Stimulated activated naive CD8-positive, alpha-beta T cell treated with anti-CD3 and anti-CD28 coated beads, Interleukin-15, Interleukin-2, amounts not matched to agents 100 ng/mL and 50 ng/mL, for 24 hours (primary cell): Measurements from ENCODE around the gene OR2AT4.

ENCODE experiments used
- H3K27ac Mint-ChIP-seq: one replicate; pipeline ENCODE4 v1.8.0; 2021; ENCODE audit warnings: mild to moderate bottlenecking, mixed read lengths
- H3K27me3 Mint-ChIP-seq: one replicate; pipeline ENCODE4 v1.8.0; 2021; ENCODE audit warnings: mixed read lengths
- H3K36me3 Mint-ChIP-seq: one replicate; pipeline ENCODE4 v1.8.0; 2021; ENCODE audit warnings: low read depth, mixed read lengths
- H3K4me1 Mint-ChIP-seq: one replicate; pipeline ENCODE4 v1.8.0; 2021; ENCODE audit warnings: low read depth, mixed read lengths
- H3K4me3 Mint-ChIP-seq: one replicate; pipeline ENCODE4 v1.8.0; 2021; ENCODE audit warnings: mild to moderate bottlenecking, mixed read lengths
- H3K9me3 Mint-ChIP-seq: one replicate; pipeline ENCODE4 v1.8.0; 2021; ENCODE audit warnings: mixed read lengths

The OR2AT4 gene

DNA sequence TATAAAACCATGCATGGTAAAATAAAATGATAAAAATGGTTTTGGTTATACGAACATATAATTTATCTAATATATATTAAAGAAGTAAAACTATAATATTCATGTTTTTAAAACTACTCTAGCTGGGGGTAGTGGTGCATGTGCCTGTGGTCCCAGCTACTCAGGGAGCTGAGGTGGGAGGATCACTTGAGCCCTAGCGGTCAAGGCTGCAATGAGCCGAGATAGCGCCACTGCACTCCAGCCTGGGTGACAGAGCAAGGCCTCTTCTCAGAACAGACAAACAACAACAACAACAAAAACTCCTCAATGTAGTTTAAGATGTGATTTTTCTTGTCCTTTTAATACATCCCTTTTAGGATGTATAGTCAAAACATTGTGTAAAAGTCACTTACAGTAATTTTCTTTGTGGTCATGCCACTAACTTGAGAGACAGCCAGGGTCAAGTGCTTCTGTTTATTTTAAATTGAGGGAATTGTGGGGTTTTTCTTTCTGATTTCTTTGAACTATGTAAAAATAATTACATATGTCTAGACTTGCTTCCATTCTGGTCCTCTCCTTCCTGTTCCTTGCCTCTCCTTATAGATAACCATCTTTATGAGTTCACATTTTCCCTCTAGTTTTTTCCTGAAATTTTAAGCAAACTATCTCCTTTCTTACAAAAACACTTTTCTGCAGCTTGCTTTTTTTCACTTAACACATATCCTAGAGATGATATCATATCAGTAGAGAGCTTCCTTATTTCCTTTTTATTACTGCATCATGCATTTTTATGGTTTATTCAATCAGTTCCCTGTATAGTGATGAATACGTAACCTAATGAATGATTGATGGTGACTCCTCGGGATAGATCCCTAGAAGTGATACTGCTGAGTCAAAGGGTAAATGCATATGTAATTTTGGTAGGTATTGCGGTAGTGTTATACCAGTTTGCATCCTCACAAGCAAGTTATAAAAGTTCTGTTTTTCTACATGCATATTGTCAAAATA is 9.1 kb downstream of the OR2AT4 start:
- no peak overlapping the region for H3K4me3 Mint-ChIP-seq
- H3K9me3 Mint-ChIP-seq: peaks cover 3% of the 10 kb centered on the region

DNA sequence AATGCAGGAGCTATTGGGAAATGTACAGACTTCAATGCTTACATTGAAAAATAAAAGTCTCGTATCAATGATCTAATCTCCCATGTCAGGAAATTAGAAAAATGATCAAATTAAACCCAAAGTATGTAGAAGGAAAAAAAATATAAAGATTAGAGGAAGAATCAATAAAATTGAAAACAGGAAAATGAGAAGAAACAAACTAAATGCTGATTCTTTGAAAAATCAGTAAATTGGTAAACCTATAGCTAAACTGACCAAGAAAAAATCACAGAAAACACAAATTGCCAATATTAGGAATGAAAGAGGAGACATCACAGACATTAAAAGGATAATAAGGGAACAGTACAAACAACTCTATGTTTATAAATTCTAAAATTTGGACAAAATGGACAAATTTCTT is 11.8 kb downstream of the OR2AT4 start:
- H3K9me3 Mint-ChIP-seq: peaks cover 3% of the 10 kb centered on the region
- H3K36me3 Mint-ChIP-seq: no peaks in the 10 kb centered on the region
- H3K4me1 Mint-ChIP-seq: no peaks in the 10 kb centered on the region
- H3K27ac Mint-ChIP-seq: no peak overlapping the region
- H3K27me3 Mint-ChIP-seq: peaks cover 51% of the 10 kb centered on the region
- no peak overlapping the region for H3K4me3 Mint-ChIP-seq

More for the DNA sequence above, 9.1 kb downstream of the OR2AT4 start:
- no peak overlapping the region for H3K27ac Mint-ChIP-seq
- H3K36me3 Mint-ChIP-seq: no peaks in the 10 kb centered on the region
- H3K27me3 Mint-ChIP-seq: peaks cover 46% of the 10 kb centered on the region
- H3K4me1 Mint-ChIP-seq: no peaks in the 10 kb centered on the region

DNA sequence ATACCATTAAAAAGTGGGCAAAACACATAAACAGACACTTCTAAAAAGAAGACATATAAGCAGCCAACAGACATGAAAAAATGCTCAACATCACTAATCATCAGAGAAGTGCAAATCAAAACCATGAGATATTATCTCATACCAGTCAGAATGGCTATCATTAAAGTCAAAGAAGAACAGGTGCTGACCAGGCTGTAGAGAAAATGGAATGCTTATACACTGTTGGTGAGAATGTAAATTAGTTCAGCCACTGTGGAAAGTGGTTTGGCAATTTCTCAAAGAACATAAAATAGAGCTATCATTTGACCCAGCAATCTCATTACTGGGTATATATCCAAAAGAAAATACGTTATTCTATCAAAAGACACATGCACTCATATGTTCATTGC is 13.5 kb downstream of the OR2AT4 start:
- Mint-ChIP-seq H3K9me3 (no peaks in the 10 kb centered on the region), H3K36me3 (no peaks in the 10 kb centered on the region), H3K4me1 (no peaks in the 10 kb centered on the region), H3K27me3 (peaks cover 48% of the 10 kb centered on the region), H3K4me3 (no peak overlapping the region), H3K27ac (no peak overlapping the region)

DNA sequence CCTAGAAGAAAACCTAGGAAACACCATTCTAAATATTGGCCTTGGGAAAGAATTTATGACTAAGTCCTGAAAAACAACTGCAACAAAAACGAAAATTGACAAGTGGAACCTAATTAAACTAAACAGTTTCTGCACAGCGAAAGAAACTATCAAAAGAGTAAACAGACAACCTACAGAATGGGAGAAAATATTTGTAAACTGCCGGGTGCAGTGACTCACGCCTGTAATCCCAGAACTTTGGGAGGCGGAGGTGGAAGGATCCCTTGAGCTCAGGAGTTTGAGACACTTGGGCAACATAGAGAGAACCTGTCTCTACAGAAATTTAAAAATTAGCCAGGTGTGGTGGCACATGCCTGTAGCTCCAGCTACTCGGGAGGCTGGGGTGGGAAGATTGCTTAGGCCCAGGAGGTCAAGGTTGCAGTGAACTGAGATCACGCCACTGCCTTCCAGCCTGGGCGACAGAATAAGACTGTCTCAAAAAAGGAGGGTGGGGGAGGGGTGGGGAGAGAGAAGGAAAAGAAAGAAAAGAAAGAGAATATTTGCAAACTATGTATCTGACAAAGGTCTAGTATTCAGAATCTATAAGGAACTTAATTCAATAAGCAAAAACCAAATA is 14.0 kb downstream of the OR2AT4 start:
- H3K27me3 Mint-ChIP-seq: peaks cover 45% of the 10 kb centered on the region
- H3K27ac Mint-ChIP-seq: no peak overlapping the region
- no peak overlapping the region for H3K4me3 Mint-ChIP-seq
- no peaks in the 10 kb centered on the region for H3K4me1 Mint-ChIP-seq
- no peaks in the 10 kb centered on the region for H3K9me3 Mint-ChIP-seq
- H3K36me3 Mint-ChIP-seq: no peaks in the 10 kb centered on the region

DNA sequence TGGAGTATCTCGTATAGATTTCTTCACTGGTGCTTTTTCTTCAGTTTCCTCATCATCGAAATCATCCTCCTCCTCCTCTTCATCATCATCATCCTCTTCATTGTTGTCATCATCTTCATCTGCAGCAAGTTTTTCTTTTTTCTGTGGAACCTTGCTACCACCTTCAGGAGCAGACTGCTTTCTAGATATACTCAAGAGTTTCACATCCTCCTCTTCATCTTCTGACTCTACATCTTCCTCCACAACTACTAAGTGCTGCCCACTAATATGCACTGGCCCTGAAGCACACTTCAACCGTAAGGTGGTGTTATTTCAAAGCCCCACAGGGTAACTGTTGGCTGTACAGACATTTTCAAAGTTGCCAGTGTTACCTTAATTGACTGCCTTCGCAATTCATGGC is 17.1 kb downstream of the OR2AT4 start:
- Mint-ChIP-seq H3K27ac (no peak overlapping the region), H3K9me3 (no peaks in the 10 kb centered on the region), H3K27me3 (peaks cover 36% of the 10 kb centered on the region), H3K4me3 (no peak overlapping the region), H3K4me1 (no peaks in the 10 kb centered on the region), H3K36me3 (no peaks in the 10 kb centered on the region)

DNA sequence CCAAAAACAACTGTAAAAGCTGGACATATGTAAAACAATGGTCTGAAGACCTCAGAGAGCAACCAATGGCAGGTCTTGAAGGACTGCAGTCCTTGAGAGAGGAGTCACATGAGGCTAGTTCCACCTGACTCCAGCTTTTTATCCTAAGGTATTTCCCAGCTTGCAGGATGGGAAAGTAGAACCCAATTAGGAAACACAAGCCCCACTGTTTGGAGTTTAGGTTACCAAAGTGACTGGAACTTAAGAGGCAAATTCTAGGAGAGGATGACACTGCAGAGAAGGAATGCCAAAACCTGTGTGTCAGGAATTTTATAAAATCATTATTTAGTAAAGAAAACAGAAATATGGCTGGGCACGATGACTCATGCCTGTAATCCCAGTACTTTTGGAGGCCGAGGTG is 18.4 kb downstream of the OR2AT4 start:
- H3K4me1 Mint-ChIP-seq: no peaks in the 10 kb centered on the region
- H3K27ac Mint-ChIP-seq: no peak overlapping the region
- peaks cover 31% of the 10 kb centered on the region for H3K27me3 Mint-ChIP-seq
- no peaks in the 10 kb centered on the region for H3K9me3 Mint-ChIP-seq
- no peaks in the 10 kb centered on the region for H3K36me3 Mint-ChIP-seq
- no peak overlapping the region for H3K4me3 Mint-ChIP-seq

DNA sequence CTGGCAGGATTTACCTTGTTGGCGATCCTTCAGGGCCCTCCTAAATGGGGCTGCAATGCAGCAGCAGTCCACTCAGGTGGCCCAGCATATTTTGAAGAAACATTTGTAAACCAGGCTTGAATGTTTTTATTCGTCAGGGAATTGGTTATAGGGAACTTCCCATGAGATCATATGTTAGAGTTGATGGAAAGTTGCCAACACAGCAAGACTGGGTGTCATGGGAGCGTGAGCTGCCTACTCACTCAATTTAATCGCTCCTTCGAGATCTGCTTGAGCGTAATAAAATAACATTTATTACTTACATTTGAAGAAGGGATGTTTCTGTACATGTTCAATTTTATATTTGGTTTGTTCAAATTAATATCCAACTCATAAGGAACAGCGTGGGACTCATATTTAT is 19.4 kb downstream of the OR2AT4 start:
- H3K4me3 Mint-ChIP-seq: no peak overlapping the region
- no peaks in the 10 kb centered on the region for H3K4me1 Mint-ChIP-seq
- H3K27ac Mint-ChIP-seq: no peak overlapping the region
- peaks cover 31% of the 10 kb centered on the region for H3K27me3 Mint-ChIP-seq
- H3K36me3 Mint-ChIP-seq: no peaks in the 10 kb centered on the region
- H3K9me3 Mint-ChIP-seq: no peaks in the 10 kb centered on the region

DNA sequence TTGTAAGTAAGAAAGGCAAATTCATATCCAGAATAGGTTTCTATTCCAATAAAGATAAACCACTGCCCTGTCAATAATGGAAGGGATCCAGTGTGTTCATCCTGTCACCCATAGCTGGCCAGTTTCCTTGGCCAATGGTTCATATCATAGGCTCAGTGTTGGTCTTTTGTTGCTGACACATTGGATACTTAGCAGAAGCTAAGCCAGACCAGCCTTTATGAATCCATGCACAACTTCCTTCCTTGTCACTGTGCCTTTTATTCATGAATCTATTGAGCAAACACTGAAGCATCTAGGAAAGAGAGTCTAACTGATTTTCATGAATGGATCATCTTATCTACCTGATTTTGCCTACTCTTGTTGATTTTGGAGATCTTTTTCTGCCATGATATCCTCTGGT is 20.0 kb downstream of the OR2AT4 start:
- H3K27ac Mint-ChIP-seq: no peak overlapping the region
- no peaks in the 10 kb centered on the region for H3K9me3 Mint-ChIP-seq
- no peaks in the 10 kb centered on the region for H3K4me1 Mint-ChIP-seq
- H3K36me3 Mint-ChIP-seq: no peaks in the 10 kb centered on the region
- no peak overlapping the region for H3K4me3 Mint-ChIP-seq
- peaks cover 29% of the 10 kb centered on the region for H3K27me3 Mint-ChIP-seq

DNA sequence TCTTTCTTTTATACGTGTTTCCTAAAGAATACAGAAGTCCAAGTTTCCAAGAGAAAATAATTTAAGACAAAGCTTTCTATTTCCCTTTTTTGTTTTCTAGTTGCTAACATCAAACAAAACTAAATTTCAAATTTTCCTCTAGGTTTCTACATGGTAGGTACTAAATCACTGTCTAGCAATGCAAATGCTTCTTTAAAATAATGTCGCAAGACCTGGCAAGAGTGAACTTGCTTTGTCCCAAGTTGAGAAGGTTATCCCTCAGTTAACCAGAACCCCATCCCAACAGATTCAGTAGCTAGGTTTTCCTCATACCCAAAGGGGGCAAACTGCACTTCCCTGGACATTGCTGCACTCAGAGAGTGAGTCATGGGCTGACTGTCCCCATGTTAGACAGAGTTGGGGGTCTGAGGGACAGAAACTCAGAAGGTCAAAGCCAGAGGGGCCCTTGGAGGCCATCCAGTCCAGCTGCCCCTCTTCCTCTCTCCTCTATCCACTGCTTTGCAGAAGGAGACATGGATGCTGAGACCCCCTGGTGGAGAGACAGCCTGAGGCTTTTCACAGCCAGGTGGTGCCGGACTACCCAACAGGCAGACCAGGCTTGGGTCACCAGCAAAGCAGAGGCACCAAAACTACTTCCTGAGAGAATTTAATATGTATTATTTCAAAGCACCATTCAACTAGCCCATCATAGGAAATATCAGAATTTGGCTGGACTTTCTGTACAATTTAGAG is 23.1 kb downstream of the OR2AT4 start:
- H3K36me3 Mint-ChIP-seq: no peaks in the 10 kb centered on the region
- H3K27me3 Mint-ChIP-seq: peaks cover 35% of the 10 kb centered on the region
- no peaks in the 10 kb centered on the region for H3K9me3 Mint-ChIP-seq
- no peak overlapping the region for H3K4me3 Mint-ChIP-seq
- no peak overlapping the region for H3K27ac Mint-ChIP-seq
- H3K4me1 Mint-ChIP-seq: no peaks in the 10 kb centered on the region

DNA sequence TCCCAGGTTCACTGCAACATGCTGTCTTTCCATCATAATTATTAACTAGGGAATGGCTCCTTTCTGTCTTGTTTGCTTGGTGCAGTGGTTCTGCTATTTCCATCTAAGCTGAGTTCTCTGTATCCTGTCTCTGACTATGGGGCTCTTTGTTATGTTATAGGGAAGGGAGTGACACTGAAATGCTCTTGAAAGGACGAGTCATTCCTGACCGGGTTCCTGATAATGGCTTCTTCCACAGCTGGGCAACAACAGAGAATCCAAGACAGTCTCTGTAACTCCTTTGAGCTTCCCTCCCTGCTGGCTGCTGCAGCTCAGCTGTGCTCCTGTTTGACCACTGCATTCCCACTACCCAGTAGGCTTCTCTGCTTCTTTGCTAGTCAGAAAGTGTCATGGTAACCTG is 24.1 kb downstream of the OR2AT4 start:
- peaks cover 38% of the 10 kb centered on the region for H3K27me3 Mint-ChIP-seq
- no peaks in the 10 kb centered on the region for H3K4me1 Mint-ChIP-seq
- H3K27ac Mint-ChIP-seq: no peak overlapping the region
- no peaks in the 10 kb centered on the region for H3K36me3 Mint-ChIP-seq
- H3K4me3 Mint-ChIP-seq: no peak overlapping the region
- no peaks in the 10 kb centered on the region for H3K9me3 Mint-ChIP-seq

DNA sequence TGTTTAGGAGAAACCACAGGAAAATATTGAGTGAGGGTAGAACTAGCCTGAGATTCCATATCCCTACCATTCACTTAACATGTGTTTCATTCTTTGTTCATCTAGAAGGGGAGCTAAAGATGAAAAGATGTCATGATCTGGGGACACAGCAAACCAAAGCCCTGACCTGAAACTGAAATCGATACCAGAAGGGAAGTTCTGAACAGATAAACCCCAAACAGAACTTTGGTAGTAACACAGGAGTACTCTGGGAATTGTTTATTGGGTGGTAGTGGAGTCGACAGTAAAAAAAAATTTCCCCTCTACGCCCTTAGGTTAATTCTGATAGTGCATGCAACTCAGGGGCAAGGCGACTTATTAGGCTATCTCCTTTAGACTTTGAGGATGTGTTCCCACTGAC is 27.2 kb downstream of the OR2AT4 start:
- Mint-ChIP-seq H3K9me3 (no peaks in the 10 kb centered on the region), H3K27ac (no peak overlapping the region), H3K4me3 (no peak overlapping the region), H3K27me3 (peaks cover 42% of the 10 kb centered on the region), H3K36me3 (no peaks in the 10 kb centered on the region), H3K4me1 (no peaks in the 10 kb centered on the region)

DNA sequence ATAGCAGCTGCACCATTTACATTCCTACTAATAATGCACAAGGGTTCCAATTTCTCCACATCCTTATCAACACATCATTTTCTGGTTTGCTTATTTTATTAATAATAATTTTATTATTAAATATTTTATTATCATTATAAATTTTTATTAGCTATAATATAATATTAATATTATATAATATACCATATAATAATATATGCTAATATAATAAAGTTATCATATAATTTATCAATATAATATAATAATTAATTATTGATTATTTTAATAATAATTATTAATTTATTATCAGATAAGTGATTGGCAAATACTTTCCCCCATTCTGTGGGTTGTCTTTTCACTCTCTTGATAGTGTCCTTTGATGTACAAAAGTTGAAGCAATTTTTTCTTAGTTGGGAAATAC is 27.7 kb downstream of the OR2AT4 start:
- no peak overlapping the region for H3K4me3 Mint-ChIP-seq
- H3K27ac Mint-ChIP-seq: no peak overlapping the region
- H3K36me3 Mint-ChIP-seq: no peaks in the 10 kb centered on the region
- no peaks in the 10 kb centered on the region for H3K9me3 Mint-ChIP-seq
- H3K27me3 Mint-ChIP-seq: peaks cover 42% of the 10 kb centered on the region
- no peaks in the 10 kb centered on the region for H3K4me1 Mint-ChIP-seq

DNA sequence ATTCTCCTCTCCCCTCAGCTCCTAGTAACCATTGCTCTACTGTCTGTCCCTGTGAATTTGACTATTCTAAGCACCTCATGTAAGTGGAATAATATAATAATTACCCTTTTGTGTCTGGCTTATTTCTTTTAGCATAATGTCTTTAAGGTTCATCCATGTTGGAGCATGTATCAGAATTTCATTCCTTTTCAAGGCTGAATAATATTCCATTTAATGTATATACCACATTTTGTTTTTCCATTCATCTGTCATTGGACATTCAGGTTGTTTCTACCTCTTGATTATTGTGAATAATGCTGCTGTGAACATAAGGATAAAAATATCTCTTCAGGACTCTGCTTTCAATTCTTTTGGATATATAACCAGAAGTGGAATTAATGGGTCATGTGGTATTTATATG is 28.1 kb downstream of the OR2AT4 start:
- H3K36me3 Mint-ChIP-seq: no peaks in the 10 kb centered on the region
- H3K27ac Mint-ChIP-seq: no peak overlapping the region
- no peak overlapping the region for H3K4me3 Mint-ChIP-seq
- H3K4me1 Mint-ChIP-seq: no peaks in the 10 kb centered on the region
- peaks cover 42% of the 10 kb centered on the region for H3K27me3 Mint-ChIP-seq
- no peaks in the 10 kb centered on the region for H3K9me3 Mint-ChIP-seq

DNA sequence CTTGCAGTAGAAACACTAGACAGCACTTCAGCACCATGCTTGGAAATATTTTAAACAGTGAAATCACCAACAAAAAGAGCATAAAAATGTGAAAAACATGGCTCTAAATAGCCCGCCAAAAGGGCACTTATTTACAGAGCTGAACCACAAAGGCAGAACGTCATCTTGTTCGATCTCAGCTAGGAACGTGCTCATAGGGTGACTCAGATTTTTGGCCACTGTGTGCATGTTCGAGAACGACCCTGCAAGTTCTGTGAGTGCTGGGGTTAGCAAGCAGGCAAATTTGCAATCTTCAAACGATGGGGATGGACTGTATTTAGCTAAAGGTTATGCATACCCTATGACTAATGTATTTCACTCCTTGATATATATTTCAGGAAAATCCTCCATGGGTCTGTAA is 30.6 kb downstream of the OR2AT4 start:
- Mint-ChIP-seq H3K27ac (no peak overlapping the region), H3K4me1 (no peaks in the 10 kb centered on the region), H3K9me3 (no peaks in the 10 kb centered on the region), H3K36me3 (no peaks in the 10 kb centered on the region), H3K27me3 (peaks cover 32% of the 10 kb centered on the region), H3K4me3 (no peak overlapping the region)

DNA sequence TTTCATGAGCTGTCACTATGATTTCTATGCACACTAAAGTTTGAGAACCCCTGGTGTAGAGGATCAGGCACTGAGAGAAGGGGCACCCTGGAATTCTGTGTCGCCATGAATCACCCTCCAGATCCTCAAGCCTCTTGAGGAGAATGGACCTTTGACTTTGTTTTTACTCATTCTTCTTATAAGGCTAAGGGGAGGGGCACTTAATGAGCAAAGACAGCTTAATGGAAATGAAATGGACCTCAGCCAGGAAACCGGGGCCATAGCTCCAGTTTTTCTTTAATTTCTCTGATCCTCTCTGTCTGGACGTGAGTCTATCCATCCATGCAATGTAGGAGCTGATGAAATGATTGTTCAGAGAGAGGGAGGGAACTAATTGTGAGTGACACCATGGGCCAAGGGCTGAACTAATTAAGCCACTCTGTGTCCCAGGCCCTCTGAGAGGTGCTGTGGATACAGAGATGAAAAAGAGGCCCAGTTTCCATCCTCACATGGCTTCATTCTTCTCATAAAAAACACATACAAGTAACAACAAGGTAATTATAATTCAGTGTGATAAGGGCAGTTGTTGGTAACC is 32.8 kb downstream of the OR2AT4 start:
- no peaks in the 10 kb centered on the region for H3K36me3 Mint-ChIP-seq
- no peak overlapping the region for H3K4me3 Mint-ChIP-seq
- H3K27me3 Mint-ChIP-seq: peaks cover 25% of the 10 kb centered on the region
- no peaks in the 10 kb centered on the region for H3K4me1 Mint-ChIP-seq
- H3K27ac Mint-ChIP-seq: no peak overlapping the region
- H3K9me3 Mint-ChIP-seq: no peaks in the 10 kb centered on the region
